Fibroblast of villous mesenchyme (primary cell): ENCODE measurements around the gene FAM98B. TPM values are rescaled to one million over a fixed set of nuclear protein-coding genes. Genes with fewer than 3 reads are reported as not detected.
A peak's percentile ranks its signal among the peaks of the same experiment; 100 is the strongest.

Source experiments
- DNase-seq: peaks from one replicate; pipeline ENCODE4 v3.0.0-alpha.2; 2010; ENCODE audit warnings: low read depth
- H3K4me3 ChIP-seq: 2 replicates; pipeline ENCODE4 v1.5.1; 2011; ENCODE audit warnings: low read depth, mild to moderate bottlenecking, low read length
- CTCF ChIP-seq: IDR thresholded peaks from 2 replicates; pipeline ENCODE4 v1.5.1; 2012; ENCODE audit warnings: low read depth, mild to moderate bottlenecking, low read length; ENCODE audit not compliant: insufficient read depth
- total RNA-seq: library from RNA; depleted of rRNA; stranded (reverse); fragments of >200 nt; gene quantifications from 2 replicates; pipeline ENCODE4 v1.2.3, GENCODE V29; 2012

The FAM98B gene
- total RNA-seq, 1 donor, result 11.2 TPM

DNA sequence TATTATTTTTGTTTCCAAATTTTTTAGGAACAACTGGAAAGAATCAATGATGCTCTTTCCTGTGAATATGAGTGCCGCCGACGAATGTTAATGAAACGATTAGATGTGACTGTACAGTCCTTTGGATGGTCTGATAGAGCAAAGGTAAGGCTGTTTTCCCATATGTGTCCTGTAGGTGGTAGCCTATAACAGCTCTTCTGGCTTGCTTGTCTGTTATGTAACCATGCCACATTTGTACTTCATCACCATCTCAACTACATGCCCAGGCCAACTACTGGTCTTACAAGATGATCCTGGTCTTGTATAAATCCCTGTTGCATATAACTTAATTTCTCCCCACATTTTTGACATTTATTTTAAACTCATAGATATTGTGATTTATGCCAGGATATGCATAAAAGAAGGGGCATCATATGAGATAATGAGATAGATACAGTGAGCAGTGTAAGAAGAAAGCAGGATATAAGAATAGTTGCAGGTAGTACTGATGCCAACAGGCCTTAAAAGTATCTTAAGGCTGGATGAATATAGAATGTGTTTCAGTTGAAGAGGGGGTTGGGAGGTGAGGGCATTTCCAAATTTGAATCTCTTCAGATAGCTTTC is 20.3 kb downstream of the FAM98B start:
- peak; percentile 66 for DNase-seq
- TF ChIP-seq CTCF, result peak; percentile 78

DNA sequence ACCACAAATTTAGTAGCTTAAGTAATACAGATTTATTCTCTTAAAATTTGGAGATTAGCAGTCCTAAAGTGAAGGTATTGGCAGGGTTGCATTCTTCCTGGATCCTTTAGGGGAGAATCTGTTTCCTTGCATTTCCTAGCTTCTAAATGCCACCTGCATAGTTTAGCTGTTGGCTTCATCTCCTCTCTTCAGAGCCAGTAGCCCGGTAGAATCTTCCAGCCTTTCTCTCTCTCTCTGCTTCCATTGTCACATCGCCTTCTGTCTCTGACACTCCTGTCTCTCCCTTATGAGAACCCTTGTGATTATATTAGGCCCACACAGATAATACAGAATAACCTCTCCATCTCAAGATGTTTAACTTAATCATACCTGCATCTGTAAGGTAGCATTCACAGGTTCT is 21.4 kb downstream of the FAM98B start:
- H3K4me3 ChIP-seq, result no peak overlapping the region
- DNase-seq, result no peak
- TF ChIP-seq CTCF, result no peak

More for the DNA sequence above, 20.3 kb downstream of the FAM98B start:
- no peak overlapping the region for H3K4me3 ChIP-seq

DNA sequence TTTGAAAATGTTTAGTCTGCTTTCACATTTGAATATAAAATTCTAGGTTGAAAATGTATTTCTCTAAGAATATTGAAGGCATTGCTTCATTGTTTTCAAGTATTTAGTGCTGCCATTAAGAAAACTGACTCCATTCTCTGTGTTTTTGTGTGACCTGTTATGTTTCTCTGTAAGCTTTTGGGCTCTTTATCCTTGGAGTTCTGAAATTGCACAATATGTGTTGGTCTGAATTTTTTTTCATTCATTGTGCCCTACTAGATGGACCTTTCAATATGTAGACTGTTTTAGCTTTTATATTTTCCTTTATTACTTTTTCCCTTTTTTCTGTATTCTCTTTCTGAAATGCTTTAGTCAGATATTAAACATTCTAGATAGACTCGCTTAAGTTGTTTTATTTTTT is 22.2 kb downstream of the FAM98B start:
- TF ChIP-seq CTCF, result no peak
- DNase-seq, result no peak
- no peak overlapping the region for H3K4me3 ChIP-seq

DNA sequence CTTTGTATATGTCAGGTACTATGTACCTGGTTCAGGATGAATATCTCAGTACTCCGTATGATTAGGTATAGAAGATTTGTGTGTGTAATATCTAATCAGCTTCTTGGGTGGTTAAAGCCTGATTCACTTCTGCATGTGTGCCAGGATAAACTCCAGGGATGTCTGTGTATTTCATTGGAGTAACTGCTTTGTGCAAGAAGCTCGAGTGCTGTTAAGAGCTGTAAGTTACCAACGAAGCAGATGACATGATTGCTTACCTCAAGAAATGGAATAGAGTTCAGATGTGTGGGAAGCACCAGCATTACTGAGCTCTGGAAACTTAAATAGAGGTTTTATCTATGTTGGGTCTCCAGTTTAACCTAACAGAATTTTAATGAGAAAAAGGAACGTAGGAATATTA is 23.7 kb downstream of the FAM98B start:
- DNase-seq, result no peak
- H3K4me3 ChIP-seq, result no peak overlapping the region
- TF ChIP-seq CTCF, result no peak

- no peak overlapping the region for H3K4me3 ChIP-seq
- DNase-seq, result no peak
- no peak for TF ChIP-seq CTCF
Observed at GRCh38 chr15:38479266-38479665, 25.3 kb downstream of the FAM98B start.

- no peak for DNase-seq
- no peak for TF ChIP-seq CTCF
- no peak overlapping the region for H3K4me3 ChIP-seq
Observed at GRCh38 chr15:38479756-38480155, 25.8 kb downstream of the FAM98B start.

GRCh38 chr15:38481113-38481512 is 27.2 kb downstream of the FAM98B start:
- DNase-seq, result no peak
- H3K4me3 ChIP-seq, result no peak overlapping the region
- no peak for TF ChIP-seq CTCF
